HG02763 (cell line): ENCODE data around the gene TRPC6.
"Not testable (repeated sequence)": the region's sequence is repeated elsewhere in the genome, so short reads cannot be mapped to it uniquely, and the experiment has no call there.

Experiments used
- ATAC-seq: cut with Tn5 transposase; IDR thresholded peaks from one replicate; pipeline ENCODE4 v1.9.1; 2021; ENCODE audit warnings: mild to moderate bottlenecking, moderate library complexity; ENCODE audit not compliant: unreplicated experiment

Gene TRPC6

DNA sequence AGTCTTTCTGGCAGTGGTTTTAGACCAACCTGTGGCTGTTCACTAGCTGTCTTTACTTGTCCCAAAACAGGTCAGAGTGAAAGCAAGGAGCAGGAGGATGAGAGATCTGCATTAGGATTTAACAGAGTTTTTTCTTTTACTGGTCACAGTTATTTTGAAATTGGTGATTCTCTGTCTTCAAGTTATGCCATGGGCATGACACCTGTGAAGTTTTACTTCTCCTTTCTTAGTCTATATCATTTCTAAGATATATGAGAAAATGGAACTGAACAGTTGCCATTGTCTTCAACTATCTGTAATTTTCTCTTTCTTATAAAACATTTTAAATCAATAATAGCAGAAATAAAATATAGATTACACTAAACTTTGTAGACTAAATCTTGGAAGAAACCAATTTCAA lies 60.6 kb downstream of the TRPC6 start:
- ATAC-seq: no peak

DNA sequence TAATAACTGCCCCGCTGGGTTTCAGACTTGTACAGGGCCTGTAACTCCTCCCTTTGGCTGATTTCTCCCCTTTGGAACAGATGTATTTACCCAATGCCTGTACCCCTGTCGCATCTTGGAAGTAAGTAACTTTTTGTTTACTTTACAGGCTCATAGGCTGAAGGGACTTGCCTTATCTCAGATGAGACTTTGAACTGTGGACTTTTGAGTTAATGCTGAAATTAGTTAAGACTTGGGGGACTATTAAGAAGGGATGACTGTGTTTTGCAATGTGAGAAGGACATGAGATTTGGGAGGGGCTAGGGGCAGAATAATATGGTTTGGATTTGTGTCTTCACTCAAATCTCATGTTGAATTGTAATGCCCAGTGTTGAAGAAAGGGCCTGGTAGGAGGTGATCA lies 62.0 kb downstream of the TRPC6 start:
- no peak for ATAC-seq

DNA sequence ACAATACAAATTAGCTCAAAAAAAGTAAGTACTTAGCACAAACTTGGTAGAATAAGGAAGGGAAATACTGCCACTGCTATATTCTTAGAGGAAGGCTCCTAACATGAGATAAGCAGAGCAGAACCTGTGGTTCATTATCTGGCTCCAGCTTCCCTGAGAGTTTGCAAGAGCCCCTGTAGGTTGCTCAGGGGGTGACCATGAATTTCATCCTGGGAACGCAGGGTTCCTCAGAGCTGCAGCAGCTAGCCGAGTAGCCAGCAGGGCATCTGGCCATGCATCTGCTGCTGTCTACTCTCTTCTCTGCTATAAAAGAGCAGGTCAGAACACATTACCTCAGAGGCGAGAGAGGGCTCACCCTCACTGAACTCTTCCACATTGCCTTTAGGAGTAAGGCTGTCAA lies 67.3 kb downstream of the TRPC6 start:
- no peak for ATAC-seq

DNA sequence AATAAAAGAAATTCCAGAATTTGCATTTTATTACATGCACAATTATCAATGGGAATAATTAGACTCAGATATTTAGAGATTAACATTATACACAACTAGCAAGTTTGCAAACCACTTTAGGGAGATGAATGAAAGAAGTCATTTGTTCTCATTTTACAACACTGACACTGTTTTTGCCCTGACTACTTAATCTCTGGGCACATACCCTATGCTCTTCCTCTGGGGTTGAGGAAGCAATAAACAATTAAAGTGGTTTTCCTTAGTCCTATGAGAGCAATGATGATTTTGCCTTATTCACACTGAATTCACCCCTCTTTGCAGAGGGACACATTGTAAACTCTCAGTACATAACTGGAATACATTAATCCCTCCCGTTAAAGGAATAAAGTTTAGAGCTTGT lies 72.7 kb downstream of the TRPC6 start:
- ATAC-seq: no peak

DNA sequence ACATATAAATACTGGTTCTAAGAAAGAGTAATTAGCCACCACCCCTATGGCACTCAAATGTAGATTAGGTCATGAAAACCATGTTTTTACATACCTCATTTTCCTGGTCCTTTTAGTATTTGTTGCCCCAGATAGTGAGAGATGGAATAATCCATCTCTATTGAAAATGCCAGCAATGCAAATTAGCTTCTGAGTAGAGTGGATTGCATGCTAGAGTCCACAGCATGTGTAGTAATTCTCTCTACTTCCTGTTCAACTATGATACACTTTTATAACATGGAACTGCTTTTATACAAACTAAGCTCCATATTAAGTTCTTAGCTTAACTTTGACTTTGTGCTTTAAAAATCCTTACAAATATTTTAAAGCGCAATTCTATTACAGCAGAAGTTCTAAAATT lies 73.2 kb downstream of the TRPC6 start:
- ATAC-seq: no peak

DNA sequence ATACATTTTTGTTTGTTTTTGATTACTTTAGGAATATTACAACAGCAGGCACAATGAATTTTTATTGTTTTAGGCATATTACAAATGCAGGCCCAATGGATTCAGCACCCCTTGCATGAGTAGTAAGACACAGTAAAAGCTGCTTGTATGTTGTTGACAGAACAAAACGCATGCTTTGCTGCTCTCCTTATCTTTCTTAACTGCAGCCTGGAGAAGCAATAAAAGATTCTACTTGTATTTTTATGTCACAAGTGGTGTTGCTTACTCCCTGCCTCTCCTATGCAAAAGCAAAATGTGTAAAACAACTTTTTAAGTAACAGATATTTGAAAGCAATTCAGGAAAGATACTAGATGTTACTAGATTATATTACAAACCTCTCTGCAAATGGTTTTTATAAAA lies 73.9 kb downstream of the TRPC6 start:
- no peak for ATAC-seq

DNA sequence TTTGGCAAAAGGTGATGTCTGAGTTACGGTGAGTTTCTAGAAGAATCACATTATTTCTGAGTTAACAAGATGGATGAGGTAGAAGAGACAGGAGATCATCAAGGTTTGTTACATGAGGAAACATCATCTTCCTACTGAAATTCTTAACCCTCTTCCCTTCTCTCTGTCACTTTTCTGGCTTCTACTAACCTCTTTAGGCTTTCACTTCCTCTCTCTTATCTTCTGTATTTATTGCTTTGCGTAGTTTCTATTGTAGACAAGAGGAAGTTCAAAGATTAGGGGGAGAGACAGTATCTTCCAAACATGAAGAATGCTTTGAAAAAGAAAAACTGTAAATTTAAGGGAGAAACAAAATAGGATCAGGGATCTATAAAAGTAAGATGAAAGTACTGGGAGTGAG lies 75.4 kb downstream of the TRPC6 start:
- no peak for ATAC-seq

DNA sequence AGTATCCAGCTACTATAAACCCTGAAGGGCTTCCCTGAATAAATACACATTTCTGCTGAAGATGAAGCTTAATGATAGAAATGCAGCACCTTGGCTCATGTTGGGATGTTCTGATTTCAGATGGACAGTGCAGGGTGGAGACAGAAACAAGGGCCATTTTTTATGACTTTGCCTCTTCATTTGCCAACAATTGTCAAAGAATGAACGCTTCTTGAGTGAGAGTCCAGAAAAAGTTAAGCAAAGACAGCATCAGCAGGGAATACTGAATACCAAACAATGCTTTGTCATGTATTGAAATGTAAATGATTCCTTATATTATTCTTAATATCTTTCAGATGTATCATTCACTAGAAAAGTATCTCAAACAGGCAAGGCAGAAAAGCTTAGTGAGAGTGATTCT lies 84.9 kb downstream of the TRPC6 start:
- ATAC-seq: no peak

DNA sequence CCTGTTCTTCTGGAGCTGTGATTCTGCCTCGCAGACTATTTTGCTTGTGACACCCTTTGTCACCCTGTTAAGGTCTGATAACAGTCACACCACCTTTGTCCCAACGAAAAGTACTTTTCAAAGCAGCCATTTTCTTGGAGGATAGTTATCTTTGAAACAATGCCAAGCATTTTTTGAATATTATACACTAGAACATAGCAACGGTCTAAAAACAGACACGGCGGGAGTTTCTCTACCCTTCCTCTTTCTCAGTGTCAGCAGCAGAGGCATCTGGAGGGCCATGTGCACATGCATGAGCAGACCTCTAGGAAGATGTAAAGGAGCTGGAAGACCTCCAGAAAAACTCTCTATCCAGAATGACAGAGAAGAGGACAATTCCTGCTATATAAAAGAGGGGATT lies 86.5 kb downstream of the TRPC6 start:
- no peak for ATAC-seq

DNA sequence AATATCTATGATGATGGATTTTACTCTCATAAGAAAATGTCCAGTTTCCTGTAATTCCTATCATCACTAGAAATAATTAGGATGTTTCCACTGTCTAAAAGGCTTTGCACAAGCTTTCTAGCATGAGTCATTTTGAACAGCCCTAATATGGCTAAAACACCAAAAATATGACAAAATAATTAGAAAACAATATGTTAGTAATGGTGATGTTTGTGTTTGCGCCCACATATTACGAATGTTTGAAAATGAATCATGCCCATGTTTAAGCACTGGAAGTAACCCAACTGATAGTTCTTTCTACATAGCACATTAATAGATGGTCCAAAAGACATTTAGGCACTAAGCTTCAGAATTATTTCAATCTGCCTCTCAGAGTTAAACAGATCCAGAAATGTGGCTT lies 96.0 kb downstream of the TRPC6 start:
- ATAC-seq: no peak

DNA sequence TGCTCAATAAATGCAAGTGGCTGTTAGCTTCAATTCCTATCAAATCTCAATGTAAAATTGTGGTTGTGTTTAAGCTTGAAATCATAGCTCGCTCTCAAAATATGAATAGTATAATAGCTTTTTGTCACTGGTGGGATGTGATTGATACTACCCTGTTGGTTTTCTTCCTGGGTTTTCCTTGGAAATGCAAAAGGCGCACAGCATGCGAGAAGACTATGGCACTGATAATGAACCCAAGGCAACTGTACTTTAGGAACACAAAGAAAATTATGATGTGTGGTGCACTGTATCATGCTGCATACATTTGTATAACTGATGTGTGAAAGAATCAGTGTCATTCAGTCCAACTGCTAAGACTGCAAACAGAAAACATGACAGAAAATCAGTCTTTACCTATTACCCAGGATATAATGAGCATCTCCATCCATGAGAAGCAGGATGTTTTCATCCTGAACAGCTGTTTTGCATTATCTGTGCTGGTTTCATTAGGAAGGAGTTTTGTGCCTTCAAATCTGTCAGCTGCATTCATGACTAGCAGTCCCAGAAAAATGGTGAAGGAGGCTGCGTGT lies 101.2 kb downstream of the TRPC6 start:
- ATAC-seq: no peak

DNA sequence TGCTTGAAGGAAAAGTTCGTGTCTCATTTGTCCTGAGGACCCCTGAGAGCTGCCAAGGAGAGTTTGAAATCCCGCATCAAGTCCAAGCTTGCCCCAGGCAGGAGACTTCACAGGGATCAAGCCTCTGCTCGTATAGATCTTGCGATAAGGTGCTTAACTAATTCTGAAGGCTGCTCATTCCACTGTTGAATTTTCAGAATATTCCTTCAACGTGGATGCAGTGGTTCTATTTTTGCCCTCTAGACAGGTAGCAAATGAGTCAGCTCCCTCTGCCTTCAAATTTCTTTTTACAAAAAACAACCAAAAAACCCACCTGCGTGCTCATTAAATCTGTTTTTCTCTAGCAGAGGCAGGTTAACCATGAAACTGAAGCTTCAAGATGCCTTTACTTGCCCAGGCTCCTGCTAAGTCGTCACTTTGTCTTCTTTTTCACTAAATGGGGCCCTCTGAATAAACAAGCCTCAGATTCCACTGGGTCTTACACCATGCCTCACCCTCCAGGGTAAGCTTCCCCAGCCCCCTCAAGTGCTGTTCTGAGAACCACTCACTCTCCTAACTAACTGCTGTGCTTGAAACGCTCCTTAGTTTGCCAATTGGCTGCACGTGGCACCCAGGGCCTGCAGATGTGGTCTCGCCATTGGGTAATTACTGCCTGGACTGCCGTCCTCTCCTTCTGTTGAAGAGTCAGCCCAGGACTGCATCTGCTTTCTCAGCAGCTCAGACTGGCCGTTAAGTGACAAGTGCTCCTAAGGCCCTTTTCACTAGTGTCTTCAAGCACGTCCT lies 105.0 kb downstream of the TRPC6 start:
- no peak for ATAC-seq

DNA sequence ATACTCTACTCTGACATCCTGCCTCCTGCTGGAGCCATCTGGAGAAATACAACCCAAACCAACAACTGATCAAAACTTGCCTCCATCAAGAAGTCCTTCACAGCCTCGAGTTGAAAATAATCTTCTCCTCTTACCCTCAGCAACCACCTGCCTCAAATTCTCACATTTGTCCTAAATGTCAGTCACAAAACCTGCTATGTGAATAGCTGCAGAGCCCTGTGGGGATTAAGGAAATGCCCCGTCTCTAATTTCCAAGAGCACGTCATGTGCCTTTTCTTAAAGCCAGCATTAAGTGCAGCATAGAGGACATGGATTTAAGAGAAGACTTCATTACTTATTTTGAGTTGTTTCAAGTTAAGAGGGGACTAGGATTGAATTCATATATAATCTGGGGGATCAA lies 105.9 kb downstream of the TRPC6 start:
- no peak for ATAC-seq

DNA sequence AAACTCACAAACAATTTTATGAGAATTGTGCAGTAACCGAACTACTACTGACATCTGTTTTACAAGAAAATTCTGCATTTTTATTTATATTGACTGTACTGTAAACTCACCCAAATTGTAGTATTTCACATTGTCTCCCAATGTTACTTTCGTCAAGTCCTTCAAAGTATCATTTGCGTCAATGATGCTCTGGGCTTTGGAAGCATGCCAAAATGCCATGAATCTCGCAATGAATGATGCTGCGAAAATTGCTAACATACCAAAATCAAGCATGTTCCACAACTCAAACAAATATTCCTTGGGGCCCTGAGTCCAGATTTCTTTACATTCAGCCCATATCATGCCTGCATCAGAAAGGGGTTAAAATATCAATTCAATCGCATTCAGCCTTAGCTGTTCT lies 107.6 kb downstream of the TRPC6 start:
- ATAC-seq: no peak

DNA sequence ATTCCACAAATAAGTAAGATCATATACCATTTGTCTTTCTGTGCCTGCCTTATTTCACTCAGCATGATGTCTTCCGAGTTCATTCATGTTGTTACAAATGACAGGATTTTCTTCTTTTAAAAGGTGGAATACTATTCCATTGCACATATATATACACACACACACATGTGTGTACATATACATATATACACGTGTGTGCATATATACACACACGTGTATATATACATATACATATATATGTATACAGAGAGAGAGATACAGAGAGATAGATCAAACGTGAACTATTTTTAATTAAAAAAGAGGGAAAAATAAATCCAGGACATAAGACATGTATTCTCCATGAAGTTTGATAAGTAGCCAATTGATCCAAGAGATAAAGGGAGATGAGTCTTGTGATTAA lies 108.1 kb downstream of the TRPC6 start:
- no peak for ATAC-seq

DNA sequence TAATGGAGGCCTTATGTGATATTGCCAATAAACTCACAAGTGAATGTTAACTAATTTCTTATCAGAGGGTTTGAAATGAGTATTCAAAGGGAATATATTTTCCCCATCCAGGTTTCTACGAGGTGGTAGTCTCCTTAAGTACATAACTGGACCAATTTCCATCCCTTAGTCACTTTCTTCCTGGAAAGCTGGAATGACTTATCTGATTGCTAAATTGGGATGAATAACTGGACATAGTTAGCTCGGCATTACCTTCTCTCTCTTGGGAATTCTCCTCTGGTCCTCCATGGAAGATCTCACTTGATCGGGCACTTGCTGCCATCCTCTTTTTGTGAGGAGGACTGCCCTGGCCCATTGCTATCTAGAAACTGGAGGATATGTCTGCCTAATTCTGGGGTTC lies 109.1 kb downstream of the TRPC6 start:
- no peak for ATAC-seq

DNA sequence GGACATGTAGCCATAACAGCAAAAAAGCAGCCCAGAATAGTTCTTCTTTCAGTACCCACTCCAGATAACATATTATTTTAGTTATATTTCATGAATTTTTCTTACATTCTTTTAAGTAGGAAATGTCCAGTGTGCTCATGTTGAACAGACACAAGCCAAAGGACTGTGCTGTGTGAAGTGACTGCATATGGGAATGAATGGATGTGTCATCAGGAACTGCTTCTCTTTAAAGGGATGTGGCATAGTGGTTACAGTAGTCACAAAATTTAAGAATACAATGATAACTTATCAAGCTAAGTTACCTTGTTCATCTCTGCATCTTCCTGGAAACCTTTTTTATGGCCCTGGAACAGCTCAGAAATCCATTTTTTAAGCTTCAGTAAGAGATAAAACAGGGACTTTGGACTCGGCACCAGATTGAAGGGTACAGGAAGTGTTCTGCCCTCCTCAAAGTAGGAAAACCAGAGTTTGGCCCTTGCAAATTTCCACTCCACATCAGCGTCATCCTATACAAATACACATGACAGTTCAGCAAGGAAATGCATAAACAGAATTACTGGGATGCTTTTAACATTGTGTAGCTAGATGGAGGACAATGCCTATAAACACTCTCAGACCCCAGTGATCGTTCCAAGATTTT lies 112.8 kb downstream of the TRPC6 start:
- no peak for ATAC-seq

DNA sequence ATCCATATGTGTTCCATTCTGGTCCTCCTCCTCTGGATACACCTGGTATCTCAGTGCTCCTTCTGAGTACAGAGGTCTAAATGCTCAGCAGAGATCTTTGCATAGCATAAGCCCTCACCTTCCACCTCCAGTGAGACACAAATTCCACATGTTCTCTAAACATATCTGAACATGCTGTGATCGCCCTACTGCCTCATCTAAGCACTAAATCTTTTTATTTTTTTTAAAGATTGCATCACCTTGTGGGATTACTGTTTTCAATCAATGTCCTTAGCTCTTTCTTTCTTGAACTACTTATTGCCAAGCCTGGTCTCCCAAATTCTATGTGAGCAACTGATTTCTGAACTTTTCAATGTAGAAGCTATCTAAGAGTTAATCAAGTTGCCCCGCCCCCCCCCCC lies 113.4 kb downstream of the TRPC6 start:
- no peak for ATAC-seq

DNA sequence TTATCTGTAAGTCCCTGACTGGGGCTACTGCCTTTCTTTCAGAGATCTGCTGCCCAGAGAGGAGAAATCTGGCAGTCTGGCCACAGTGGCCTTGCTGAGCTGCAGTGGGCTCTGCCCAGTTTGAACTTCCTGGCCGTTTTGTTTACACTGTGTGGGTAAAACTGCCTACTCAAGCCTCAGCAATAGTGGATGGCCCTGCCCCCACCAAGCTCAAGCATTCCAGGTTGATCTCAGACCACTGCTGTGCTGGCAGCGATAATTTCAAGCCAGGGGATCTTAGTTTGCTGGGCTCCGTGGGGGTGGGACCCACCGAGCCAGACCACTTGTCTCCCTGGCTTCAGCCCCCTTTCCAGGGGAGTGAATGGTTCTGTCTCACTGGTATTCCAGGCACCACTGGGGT lies 117.5 kb downstream of the TRPC6 start:
- no peak for ATAC-seq

DNA sequence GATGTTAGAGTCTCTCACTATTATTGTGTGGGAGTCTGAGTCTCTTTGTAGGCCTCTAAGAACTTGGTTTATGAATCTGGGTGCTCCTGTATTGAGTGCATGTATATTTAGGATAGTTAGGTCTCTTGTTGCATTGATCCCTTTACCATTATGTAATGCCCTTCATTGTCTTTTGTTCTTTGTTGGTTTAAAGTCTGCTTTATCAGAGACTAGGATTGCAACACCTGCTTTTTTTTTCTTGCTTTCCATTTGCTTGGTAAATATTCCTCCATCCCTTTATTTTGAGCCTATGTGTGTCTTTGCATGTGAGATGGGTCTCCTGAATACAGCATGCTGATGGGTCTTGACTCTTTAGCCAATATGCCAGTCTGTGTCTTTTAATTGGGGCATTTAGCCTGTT lies 119.4 kb downstream of the TRPC6 start:
- ATAC-seq: not testable (repeated sequence)

DNA sequence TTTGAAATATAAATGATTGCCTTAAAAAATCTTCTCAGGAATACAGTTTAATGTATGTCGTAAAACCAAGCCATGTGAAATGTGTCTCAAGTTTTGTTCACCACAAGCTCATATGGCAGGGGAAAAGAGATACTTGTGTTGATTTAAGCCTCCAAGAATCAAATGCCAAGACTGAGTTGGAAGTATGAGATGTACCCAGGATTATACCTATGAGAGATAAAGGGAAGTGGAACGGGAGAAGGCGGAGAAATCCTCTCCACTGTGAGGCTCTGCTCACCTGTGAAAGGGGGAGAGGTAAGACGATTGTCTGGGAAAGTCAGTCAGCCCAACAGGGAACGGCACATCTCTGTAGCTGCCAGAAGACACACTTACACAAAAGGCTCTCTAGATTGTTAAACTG lies 124.8 kb downstream of the TRPC6 start:
- no peak for ATAC-seq

DNA sequence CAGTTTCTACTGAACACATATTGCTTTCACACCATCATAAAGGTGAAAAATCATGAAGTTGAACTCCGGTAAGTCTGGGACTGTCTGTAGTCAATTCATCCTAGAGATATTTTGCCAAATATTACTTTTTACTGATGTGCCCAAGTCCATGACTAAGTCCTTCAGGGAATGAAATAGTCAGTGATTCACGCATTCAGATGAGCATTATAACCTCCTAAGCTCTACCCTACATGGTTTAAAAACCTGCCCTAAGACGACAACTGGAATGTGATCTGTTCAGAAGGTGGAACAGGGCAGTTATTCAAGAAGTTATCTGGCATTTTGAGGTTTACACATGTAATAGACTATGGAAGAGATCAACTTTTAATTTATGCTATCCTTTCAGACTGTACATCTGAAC lies 125.6 kb downstream of the TRPC6 start:
- no peak for ATAC-seq

DNA sequence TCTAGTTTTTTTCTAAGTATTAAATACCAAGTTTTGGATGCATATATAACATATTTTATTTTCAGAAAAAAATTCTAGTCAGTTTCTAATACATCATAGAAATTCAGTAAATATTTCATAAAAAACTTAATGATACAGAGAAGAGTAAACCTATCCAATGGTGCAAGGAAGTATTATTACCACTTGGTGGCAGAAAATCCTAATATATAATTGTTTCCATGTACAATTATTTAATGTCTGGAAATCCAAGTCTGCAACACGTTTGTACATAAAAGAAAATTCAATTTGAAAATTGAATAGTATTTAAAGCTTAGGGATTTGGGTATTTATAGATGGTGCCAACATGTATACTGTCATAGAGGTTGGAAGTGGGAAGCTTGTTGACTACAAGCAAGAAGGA lies 127.0 kb downstream of the TRPC6 start:
- ATAC-seq: no peak
